22Rv1 (cell line): ENCODE results near the gene UVRAG.

Experiments
- H3K27ac ChIP-seq: fragments of 450-650 bp; 2 replicates; pipeline ENCODE4 v1.5.1; 2017
- CTCF ChIP-seq: fragments of 450-650 bp; IDR thresholded peaks from 2 replicates; pipeline ENCODE4 v1.5.1; 2017; ENCODE audit warnings: mild to moderate bottlenecking
- ZFX ChIP-seq: fragments of 450-650 bp; IDR thresholded peaks from 2 replicates; pipeline ENCODE4 v1.6.1; 2017; ENCODE audit warnings: antibody characterized with exemption, borderline replicate concordance

Gene UVRAG

GRCh38 chr11:75993126-75993525, 178.1 kb downstream of the UVRAG start:
- TF ChIP-seq ZFX (no peak), CTCF (no peak)

GRCh38 chr11:75994616-75995015, 179.6 kb downstream of the UVRAG start:
- H3K27ac ChIP-seq: no peak overlapping the region
- no peak for TF ChIP-seq ZFX
- no peak for TF ChIP-seq CTCF

More at GRCh38 chr11:75993126-75993525, 178.1 kb downstream of the UVRAG start:
- no peak overlapping the region for H3K27ac ChIP-seq

- TF ChIP-seq CTCF: no peak
- no peak for TF ChIP-seq ZFX
- H3K27ac ChIP-seq: no peak overlapping the region
Measured at GRCh38 chr11:75996523-75997442, 181.8 kb downstream of the UVRAG start.

- TF ChIP-seq ZFX (no peak), CTCF (no peak)
- H3K27ac ChIP-seq: no peak overlapping the region
Measured at GRCh38 chr11:76004400-76004799, 189.4 kb downstream of the UVRAG start.

GRCh38 chr11:76005756-76006155, 190.7 kb downstream of the UVRAG start:
- H3K27ac ChIP-seq: no peak overlapping the region
- TF ChIP-seq CTCF (no peak), ZFX (no peak)

- H3K27ac ChIP-seq: no peak overlapping the region
- no peak for TF ChIP-seq CTCF
- TF ChIP-seq ZFX: no peak
Measured at GRCh38 chr11:76007166-76007565, 192.2 kb downstream of the UVRAG start.

- H3K27ac ChIP-seq: no peak overlapping the region
- TF ChIP-seq ZFX (no peak), CTCF (no peak)
Measured at GRCh38 chr11:76008474-76008873, 193.5 kb downstream of the UVRAG start.
